Neural cell (in vitro differentiated cells): ENCODE measurements around the gene PDE4A. TPM values are rescaled to one million over a fixed set of nuclear protein-coding genes. Genes with fewer than 3 reads are reported as not detected.
"Not testable (repeated sequence)": the region's sequence is repeated elsewhere in the genome, so short reads cannot be mapped to it uniquely, and the experiment has no call there.

ENCODE experiments used
- H2AFZ ChIP-seq: fragments of 200-600, 300-800 bp; sonication (generic), shearing (Covaris generic); 2 replicates; pipeline ENCODE4 v1.6.0; 2014; ENCODE audit warnings: low read depth, mild to moderate bottlenecking, antibody characterized with exemption, low read length, moderate library complexity
- H3F3A ChIP-seq: fragments of 200-600 bp; shearing (Covaris generic); 2 replicates; pipeline ENCODE4 v1.6.1; 2016; ENCODE audit warnings: mild to moderate bottlenecking, moderate library complexity, mixed read lengths, antibody characterized with exemption, low read length; ENCODE audit not compliant: insufficient read depth, poor library complexity, severe bottlenecking
- H3K27ac ChIP-seq: fragments of 200-600, 300-800 bp; sonication (generic), shearing (Covaris generic); 2 replicates; pipeline ENCODE4 v1.5.1; 2014; ENCODE audit warnings: mild to moderate bottlenecking, low read length, moderate library complexity
- H3K27me3 ChIP-seq: fragments of 300-800, 200-600 bp; sonication (generic), shearing (Covaris generic); 2 replicates; pipeline ENCODE4 v1.6.0; 2014; ENCODE audit warnings: mild to moderate bottlenecking, low read depth, low read length, moderate library complexity; ENCODE audit not compliant: insufficient read depth
- H3K36me3 ChIP-seq: fragments of 300-800, 200-600 bp; sonication (generic), shearing (Covaris generic); 2 replicates; pipeline ENCODE4 v1.5.1; 2014; ENCODE audit warnings: mild to moderate bottlenecking, antibody characterized with exemption, low read length, moderate library complexity; ENCODE audit not compliant: insufficient read depth
- H3K4me2 ChIP-seq: fragments of 300-800, 200-600 bp; sonication (generic), shearing (Covaris generic); 2 replicates; pipeline ENCODE4 v1.6.0; 2014; ENCODE audit warnings: mild to moderate bottlenecking, low read length
- H3K4me3 ChIP-seq: fragments of 300-800, 200-600 bp; sonication (generic), shearing (Covaris generic); 2 replicates; pipeline ENCODE4 v1.5.1; 2014; ENCODE audit warnings: mild to moderate bottlenecking, low read length, moderate library complexity
- H3K79me2 ChIP-seq: fragments of 200-600 bp; shearing (Covaris generic); replicated peaks from 2 replicates; pipeline ENCODE4 v1.6.0; 2014; ENCODE audit warnings: mild to moderate bottlenecking, low read length, moderate library complexity; ENCODE audit not compliant: insufficient read depth
- H3K9ac ChIP-seq: fragments of 300-800, 200-600 bp; sonication (generic), shearing (Covaris generic); 2 replicates; pipeline ENCODE4 v1.6.1; 2016; ENCODE audit warnings: mild to moderate bottlenecking, low read length, mixed read lengths
- H3K9me2 ChIP-seq: fragments of 200-600 bp; shearing (Covaris generic); 2 replicates; pipeline ENCODE4 v1.6.1; 2016; ENCODE audit warnings: mild to moderate bottlenecking, low read length, mixed read lengths; ENCODE audit not compliant: insufficient read depth
- H3K9me3 ChIP-seq: fragments of 200-600, 300-800 bp; sonication (generic), shearing (Covaris generic); 2 replicates; pipeline ENCODE4 v1.6.1; 2016; ENCODE audit warnings: mild to moderate bottlenecking, mixed run types, low read length, moderate library complexity, mixed read lengths
- H4K20me1 ChIP-seq: fragments of 200-600 bp; shearing (Covaris generic); 2 replicates; pipeline ENCODE4 v1.6.1; 2016; ENCODE audit warnings: mild to moderate bottlenecking, mixed run types; ENCODE audit not compliant: insufficient read depth
- CTCF ChIP-seq: fragments of 450-650 bp; IDR thresholded peaks from 2 replicates; pipeline ENCODE4 v1.5.1; 2014; ENCODE audit warnings: antibody characterized with exemption, mild to moderate bottlenecking, moderate library complexity; ENCODE audit not compliant: poor library complexity, severe bottlenecking
- EP300 ChIP-seq: fragments of 450-650 bp; conservative IDR thresholded peaks from 2 replicates; pipeline ENCODE4 v1.6.1; 2014; ENCODE audit warnings: antibody characterized with exemption, mild to moderate bottlenecking, moderate library complexity; ENCODE audit not compliant: poor library complexity, severe bottlenecking
- EZH2 ChIP-seq: fragments of 200-600, 300-800 bp; shearing (Covaris generic), sonication (generic); IDR thresholded peaks from 2 replicates; pipeline ENCODE4 v1.6.1; 2014; ENCODE audit warnings: antibody characterized with exemption, low read length, borderline replicate concordance, mild to moderate bottlenecking; ENCODE audit not compliant: insufficient read depth, poor library complexity, severe bottlenecking
- MXI1 ChIP-seq: fragments of 450-650 bp; conservative IDR thresholded peaks from 2 replicates; pipeline ENCODE4 v1.6.1; 2014; ENCODE audit warnings: antibody characterized with exemption, mild to moderate bottlenecking; ENCODE audit not compliant: poor library complexity, severe bottlenecking
- POLR2AphosphoS5 ChIP-seq: IDR thresholded peaks from 2 replicates; pipeline ENCODE4 v1.6.1; 2012
- RAD21 ChIP-seq: fragments of 450-650 bp; conservative IDR thresholded peaks from 2 replicates; pipeline ENCODE4 v1.6.1; 2014; ENCODE audit warnings: antibody characterized with exemption, mild to moderate bottlenecking, moderate library complexity
- REST ChIP-seq: IDR thresholded peaks from 2 replicates; pipeline ENCODE4 v1.6.1; 2012; ENCODE audit warnings: borderline replicate concordance
- SMC3 ChIP-seq: fragments of 450-650 bp; conservative IDR thresholded peaks from 2 replicates; pipeline ENCODE4 v1.6.1; 2014; ENCODE audit warnings: antibody characterized with exemption, mild to moderate bottlenecking, moderate library complexity; ENCODE audit not compliant: poor library complexity
- TAF1 ChIP-seq: IDR thresholded peaks from 2 replicates; pipeline ENCODE4 v1.6.1; 2012; ENCODE audit warnings: low read depth
- polyA plus RNA-seq: library from polyadenylated mRNA; depleted of rRNA; stranded (reverse); fragments of >200 nt; gene quantifications from 2 replicates; pipeline ENCODE4 v1.2.3, GENCODE V29; 2014

Gene PDE4A
- polyA plus RNA-seq, 1 donor from 2014 or later = 3.4 TPM

GRCh38 chr19:10408511-10409283, 11.6 kb upstream of the PDE4A start:
- H4K20me1 ChIP-seq = no peaks in the 10 kb centered on the region
- no peak overlapping the region for H3K4me2 ChIP-seq
- no peaks in the 10 kb centered on the region for H3F3A ChIP-seq
- H3K9ac ChIP-seq = no peak overlapping the region
- no peaks in the 10 kb centered on the region for H3K9me3 ChIP-seq
- TF ChIP-seq SMC3 = no peak
- H3K36me3 ChIP-seq = no peaks in the 10 kb centered on the region
- no peaks in the 10 kb centered on the region for H3K9me2 ChIP-seq
- H2AFZ ChIP-seq = no peak overlapping the region
- no peak overlapping the region for H3K4me3 ChIP-seq
- no peaks in the 10 kb centered on the region for H3K79me2 ChIP-seq
- no peak overlapping the region for H3K27ac ChIP-seq
- H3K27me3 ChIP-seq = no peaks in the 10 kb centered on the region

GRCh38 chr19:10411224-10411623, 9.1 kb upstream of the PDE4A start:
- H3K9ac ChIP-seq, H3K79me2 ChIP-seq: not testable (repeated sequence)
- H3K27me3 ChIP-seq = peaks cover 14% of the 10 kb centered on the region

GRCh38 chr19:10412257-10412977, 7.9 kb upstream of the PDE4A start:
- Histone ChIP-seq H3K27ac (no peak overlapping the region), H4K20me1 (no peaks in the 10 kb centered on the region), H3K4me3 (no peak overlapping the region), H2AFZ (no peak overlapping the region), H3K36me3 (no peaks in the 10 kb centered on the region), H3K9me2 (no peaks in the 10 kb centered on the region), H3K79me2 (no peaks in the 10 kb centered on the region), H3K4me2 (no peak overlapping the region), H3K9me3 (no peaks in the 10 kb centered on the region), H3K27me3 (peaks cover 26% of the 10 kb centered on the region), H3F3A (no peaks in the 10 kb centered on the region), H3K9ac (no peak overlapping the region)
- TF ChIP-seq TAF1 (no peak), POLR2AphosphoS5 (no peak)

More at GRCh38 chr19:10411224-10411623, 9.1 kb upstream of the PDE4A start:
- not testable (repeated sequence) for H3K4me3 ChIP-seq, H3K9me3 ChIP-seq, H3K9me2 ChIP-seq, H2AFZ ChIP-seq, H3K27ac ChIP-seq, H3F3A ChIP-seq, H4K20me1 ChIP-seq, H3K36me3 ChIP-seq, H3K4me2 ChIP-seq

GRCh38 chr19:10416083-10416379, 4.3 kb upstream of the PDE4A start:
- Histone ChIP-seq H3K4me3 (peak overlapping the region; percentile 73), H3K9me3 (no peaks in the 10 kb centered on the region), H3F3A (peaks cover 2% of the 10 kb centered on the region), H3K27me3 (peaks cover 59% of the 10 kb centered on the region), H3K4me2 (peak overlapping the region; percentile 39), H3K9ac (peak overlapping the region; percentile 68), H2AFZ (peak overlapping the region; percentile 33), H4K20me1 (no peaks in the 10 kb centered on the region), H3K79me2 (no peaks in the 10 kb centered on the region), H3K9me2 (no peaks in the 10 kb centered on the region), H3K36me3 (no peaks in the 10 kb centered on the region), H3K27ac (no peak overlapping the region)
- TF ChIP-seq EZH2 = no peak
- TF ChIP-seq POLR2AphosphoS5 = peak; percentile 5
- TF ChIP-seq REST = no peak
- TF ChIP-seq CTCF = no peak
- TF ChIP-seq MXI1 = no peak
- no peak for TF ChIP-seq RAD21
- no peak for TF ChIP-seq SMC3
- no peak for TF ChIP-seq EP300
- no peak for TF ChIP-seq TAF1
